Fibroblast of pulmonary artery (primary cell): Measurements from ENCODE around the gene HOATZ.
A peak's percentile ranks its signal among the peaks of the same experiment; 100 is the strongest.

Source experiments
- DNase-seq: peaks from one replicate; pipeline ENCODE4 v3.0.0-alpha.2; 2010; ENCODE audit warnings: low read depth
- H3K4me3 ChIP-seq: replicated peaks from 2 replicates; pipeline ENCODE4 v1.5.1; 2011; ENCODE audit warnings: low read depth, mild to moderate bottlenecking, control low read depth, low read length, moderate library complexity
- CTCF ChIP-seq: IDR thresholded peaks from 2 replicates; pipeline ENCODE4 v1.5.1; 2011; ENCODE audit warnings: mild to moderate bottlenecking, control low read depth, low read length, inconsistent platforms; ENCODE audit errors: missing control alignments

The HOATZ gene

DNA sequence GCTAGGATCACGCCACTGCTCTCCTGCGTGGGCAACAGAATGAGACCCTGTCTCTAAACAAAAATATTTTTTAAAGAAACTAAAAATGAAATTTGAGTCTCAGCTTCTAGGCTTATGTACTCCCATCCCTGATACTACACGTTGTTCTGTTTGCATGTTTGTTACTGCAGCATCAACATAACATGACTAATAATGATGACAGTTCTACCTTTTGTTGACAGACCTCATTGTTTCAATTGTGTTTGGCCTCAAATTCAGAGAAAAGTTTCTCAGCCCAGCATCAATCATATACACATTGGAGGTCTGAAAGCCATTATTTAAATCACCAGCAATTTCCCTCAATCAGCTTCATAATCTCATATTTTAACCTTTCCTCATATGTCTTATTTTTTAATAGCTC, 46.7 kb downstream of the HOATZ start:
- TF ChIP-seq CTCF, result no peak
- DNase-seq, result no peak
- no peak overlapping the region for H3K4me3 ChIP-seq

DNA sequence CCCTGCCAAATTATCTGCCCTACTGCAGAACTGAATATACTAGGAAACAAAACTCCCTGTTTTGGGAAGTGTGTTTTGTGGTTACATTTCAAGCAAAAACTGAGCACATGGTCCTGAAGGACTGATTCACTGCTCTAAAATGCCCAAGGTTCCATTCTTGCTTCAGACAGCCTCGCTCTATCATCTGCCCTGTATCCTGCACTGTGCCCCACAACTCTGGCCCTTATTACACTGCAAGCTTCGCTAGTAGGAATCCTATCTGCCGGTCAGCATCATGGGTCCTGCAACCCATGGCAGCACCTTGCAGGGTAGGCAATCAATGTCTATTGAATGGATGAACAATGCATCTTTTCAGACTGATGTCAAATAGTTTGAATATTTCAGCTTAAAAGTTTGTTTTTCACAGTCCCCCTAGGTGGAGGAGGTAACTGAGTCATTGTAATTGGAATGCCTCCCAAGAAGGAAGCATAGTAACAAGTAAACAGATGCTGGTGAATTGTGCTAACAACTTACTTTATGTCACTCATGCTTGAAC, 47.3 kb downstream of the HOATZ start:
- DNase-seq, result peak; percentile 88
- TF ChIP-seq CTCF, result no peak
- no peak overlapping the region for H3K4me3 ChIP-seq

- no peak overlapping the region for H3K4me3 ChIP-seq
- DNase-seq, result no peak
- TF ChIP-seq CTCF, result no peak
These were observed 48.3 kb downstream of the HOATZ start for GRCh38 chr11:111562692-111563389.

DNA sequence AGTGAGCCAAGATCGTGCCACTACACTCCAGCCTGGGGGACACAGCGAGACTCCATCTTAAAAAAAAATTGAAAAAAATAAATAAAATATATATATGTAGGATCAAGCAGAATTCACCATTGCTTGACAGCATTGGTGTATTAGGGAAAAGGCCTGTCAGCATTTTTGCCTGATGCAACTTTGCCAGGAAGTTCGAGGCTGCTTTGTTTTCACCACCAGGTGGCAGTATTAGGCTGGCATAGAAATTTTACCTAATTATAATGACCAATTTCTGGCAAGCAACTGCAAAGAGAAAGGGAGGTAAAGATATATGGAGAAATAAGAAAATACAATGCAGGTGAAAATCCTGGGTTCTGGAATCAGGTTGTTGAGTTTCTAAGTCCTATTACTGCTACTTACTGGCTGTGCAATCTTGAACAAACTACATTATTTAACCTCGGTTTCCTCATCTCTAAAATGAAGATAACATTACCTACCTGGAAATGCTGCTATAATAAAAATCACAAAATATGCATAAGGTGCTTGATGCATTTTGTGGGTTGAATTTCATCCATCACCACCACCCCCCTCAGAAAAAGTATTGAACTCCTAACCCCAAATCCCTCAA, 50.6 kb downstream of the HOATZ start:
- DNase-seq, result peak; percentile 86
- no peak overlapping the region for H3K4me3 ChIP-seq
- TF ChIP-seq CTCF, result peak; percentile 89

GRCh38 chr11:111566324-111566723, 51.7 kb downstream of the HOATZ start:
- no peak for DNase-seq
- no peak for TF ChIP-seq CTCF
- H3K4me3 ChIP-seq, result no peak overlapping the region

DNA sequence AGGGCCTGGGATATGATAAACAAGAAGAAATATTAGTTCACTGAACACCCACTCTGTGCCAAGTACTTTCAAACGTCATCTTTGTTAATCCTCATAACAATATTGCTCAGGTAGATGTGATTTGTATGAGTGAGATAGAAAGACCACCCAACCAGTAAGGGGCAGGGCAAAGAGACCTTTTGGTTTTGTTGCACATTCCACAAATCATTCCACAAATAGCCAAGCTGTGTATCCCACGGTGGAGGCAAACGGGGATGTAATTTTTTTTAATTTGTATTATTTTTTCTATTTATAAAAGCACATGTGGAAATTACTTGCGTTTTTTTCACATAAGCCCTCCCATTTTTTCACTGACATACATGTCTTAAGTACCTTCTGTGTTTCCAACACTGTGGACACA, 54.9 kb downstream of the HOATZ start:
- TF ChIP-seq CTCF, result no peak
- DNase-seq, result no peak
- H3K4me3 ChIP-seq, result no peak overlapping the region
